IgD-negative memory B cell (primary cell): Measurements from ENCODE around the gene PRPF4. TPM values are rescaled to one million over a fixed set of nuclear protein-coding genes. Genes with fewer than 3 reads are reported as not detected.
"Not testable (repeated sequence)": the region's sequence is repeated elsewhere in the genome, so short reads cannot be mapped to it uniquely, and the experiment has no call there.

Source experiments
- H3K27ac Mint-ChIP-seq, 3 donors: one replicate each; pipeline ENCODE4 v1.8.0; 2020 to 2022; ENCODE audit warnings: mild to moderate bottlenecking in 3 of 3, mixed read lengths in 3 of 3, moderate library complexity in 1 of 3
- H3K27me3 Mint-ChIP-seq: one replicate; pipeline ENCODE4 v1.8.0; 2021; ENCODE audit warnings: mixed read lengths
- H3K36me3 Mint-ChIP-seq: one replicate; pipeline ENCODE4 v1.8.0; 2020; ENCODE audit warnings: mild to moderate bottlenecking, mixed read lengths
- H3K4me1 Mint-ChIP-seq, 3 donors: one replicate each; pipeline ENCODE4 v1.8.0; 2020 to 2022; ENCODE audit warnings: mixed read lengths in 3 of 3, mild to moderate bottlenecking in 1 of 3
- H3K4me3 Mint-ChIP-seq, 4 donors: one replicate each; pipeline ENCODE4 v1.8.0; 2020 to 2022; ENCODE audit warnings: mild to moderate bottlenecking in 4 of 4, mixed read lengths in 4 of 4, moderate library complexity in 3 of 4
- H3K9me3 Mint-ChIP-seq, 3 donors: one replicate each; pipeline ENCODE4 v1.8.0; 2020 to 2021; ENCODE audit warnings: mixed read lengths in 3 of 3, mild to moderate bottlenecking in 1 of 3
- polyA plus RNA-seq: library from polyadenylated mRNA; unstranded; fragments of 300-500 nt; fragmentation: Illumina TruSeq; gene quantifications from one replicate; pipeline ENCODE4 v1.2.3, GENCODE V29; 2021

Gene PRPF4
- 23.4 TPM for polyA plus RNA-seq

- no peak within 1 kb of the TSS for H3K27ac Mint-ChIP-seq
- no peaks in the 10 kb centered on the region for H3K36me3 Mint-ChIP-seq
- no peaks in the 10 kb centered on the region for H3K9me3 Mint-ChIP-seq
- no peaks in the 10 kb centered on the region for H3K27me3 Mint-ChIP-seq
- H3K4me1 Mint-ChIP-seq, result peaks cover 4 to 15% (median 11%) of the 10 kb centered on the region in 3 donors
- no peak within 1 kb of the TSS for H3K4me3 Mint-ChIP-seq
Measured at GRCh38 chr9:113275157-113276131, at the start of gene PRPF4, which contains the start of gene CDC26. PRPF4 (plus strand) TSS chr9:113275658; CDS start chr9:113275744, 86 bp downstream. CDC26 (minus strand) TSS chr9:113275572; CDS start chr9:113272507, 3,065 bp downstream.

DNA sequence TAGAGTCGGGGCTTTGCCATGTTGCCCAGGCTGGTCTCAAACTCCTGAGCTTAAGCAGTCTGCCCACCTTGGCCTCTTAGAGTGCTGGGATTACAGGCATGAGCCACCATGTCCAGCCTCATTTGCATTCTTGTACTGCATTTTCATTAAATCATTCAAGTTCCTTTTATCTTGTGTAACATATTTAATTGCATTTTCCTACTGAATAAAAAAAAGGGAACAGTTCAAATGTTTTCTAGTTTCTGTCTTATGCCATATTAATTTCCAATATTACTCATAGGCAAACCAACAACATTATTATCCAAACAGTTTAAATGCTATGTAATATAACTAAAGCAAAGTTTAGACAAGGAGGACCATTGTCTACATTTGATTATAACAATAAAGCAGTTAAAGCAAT, 48.0 kb upstream of the PRPF4 start:
- no peak overlapping the region for H3K4me3 Mint-ChIP-seq
- no peak overlapping the region for H3K27ac Mint-ChIP-seq
- peaks cover 2% of the 10 kb centered on the region for H3K36me3 Mint-ChIP-seq
- H3K9me3 Mint-ChIP-seq, result no peaks in the 10 kb centered on the region
- H3K27me3 Mint-ChIP-seq, result no peaks in the 10 kb centered on the region
- H3K4me1 Mint-ChIP-seq, result peaks cover 4 to 7% (median 5%) of the 10 kb centered on the region in 3 donors

GRCh38 chr9:113228130-113228665, 47.3 kb upstream of the PRPF4 start:
- peak overlapping the region in 1 of 3 donors; percentile 39 for H3K27ac Mint-ChIP-seq
- H3K9me3 Mint-ChIP-seq, result no peaks in the 10 kb centered on the region
- no peak overlapping the region for H3K4me3 Mint-ChIP-seq
- H3K27me3 Mint-ChIP-seq, result no peaks in the 10 kb centered on the region
- peaks cover 2% of the 10 kb centered on the region for H3K36me3 Mint-ChIP-seq
- peaks cover 9 to 11% (median 9%) of the 10 kb centered on the region in 3 donors for H3K4me1 Mint-ChIP-seq

GRCh38 chr9:113231701-113232100, 43.8 kb upstream of the PRPF4 start:
- H3K27ac Mint-ChIP-seq, result no peak overlapping the region
- peaks cover 15 to 24% (median 23%) of the 10 kb centered on the region in 3 donors for H3K4me1 Mint-ChIP-seq
- peaks cover 2% of the 10 kb centered on the region for H3K36me3 Mint-ChIP-seq
- H3K9me3 Mint-ChIP-seq, result no peaks in the 10 kb centered on the region
- no peaks in the 10 kb centered on the region for H3K27me3 Mint-ChIP-seq
- no peak overlapping the region for H3K4me3 Mint-ChIP-seq

GRCh38 chr9:113235701-113236255, 39.7 kb upstream of the PRPF4 start:
- peaks cover 15 to 24% (median 21%) of the 10 kb centered on the region in 3 donors for H3K4me1 Mint-ChIP-seq
- not testable (repeated sequence) for H3K4me3 Mint-ChIP-seq, H3K27me3 Mint-ChIP-seq, H3K36me3 Mint-ChIP-seq, H3K9me3 Mint-ChIP-seq, H3K27ac Mint-ChIP-seq

DNA sequence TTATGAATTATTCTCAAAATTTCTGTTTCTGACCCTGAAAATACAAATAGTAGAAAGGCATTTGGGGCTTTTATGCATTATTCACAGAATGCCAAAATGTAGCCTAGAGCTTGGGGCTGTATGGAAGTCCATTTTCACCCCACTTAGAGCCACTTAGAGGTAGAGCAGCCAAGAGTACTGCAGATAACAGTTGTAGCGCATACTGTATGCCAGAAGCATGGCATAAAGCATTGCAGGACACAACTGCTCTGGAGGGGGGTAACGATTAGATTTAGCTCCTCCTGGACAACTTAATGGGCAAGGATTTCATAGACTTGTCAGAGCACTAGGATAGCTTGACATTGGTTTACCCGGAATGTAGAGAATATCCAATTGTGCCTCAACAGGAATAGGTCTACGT, 38.4 kb upstream of the PRPF4 start:
- Mint-ChIP-seq H3K27me3 (peaks cover 1% of the 10 kb centered on the region), H3K9me3 (no peaks in the 10 kb centered on the region), H3K27ac (no peak overlapping the region), H3K4me3 (no peak overlapping the region), H3K4me1 (peaks cover 15 to 23% (median 23%) of the 10 kb centered on the region in 3 donors), H3K36me3 (peaks cover 2% of the 10 kb centered on the region)

DNA sequence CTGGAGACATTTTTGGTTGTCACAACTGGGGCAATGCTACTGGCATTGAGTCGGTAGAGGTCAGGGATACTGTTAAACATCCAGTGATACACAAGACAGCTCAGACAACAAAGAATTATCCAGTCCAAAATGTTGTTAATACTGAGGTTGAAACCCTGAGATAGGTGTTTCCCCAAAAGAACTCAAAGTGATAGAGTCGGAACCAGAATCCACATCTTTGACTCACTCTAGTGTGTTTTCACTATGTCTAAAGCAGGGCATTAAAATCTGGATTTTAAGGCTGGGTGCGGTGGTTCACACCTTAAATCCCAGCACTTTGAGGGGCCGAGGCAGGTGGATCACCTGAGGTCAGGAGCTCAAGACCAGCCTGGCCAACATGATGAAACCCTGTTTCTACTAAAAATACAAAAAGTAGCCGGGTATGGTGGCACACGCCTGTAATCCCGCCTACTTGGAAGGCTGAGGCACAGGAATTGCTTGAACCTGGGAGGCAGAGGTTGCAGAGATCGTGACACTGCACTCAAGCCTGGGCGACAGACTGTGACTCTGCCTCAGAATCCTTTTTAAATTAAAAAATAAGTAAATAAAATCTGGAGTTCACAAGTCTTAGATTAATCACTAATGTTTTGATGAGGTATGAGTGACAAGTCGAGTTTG, 37.1 kb upstream of the PRPF4 start:
- peaks cover 10 to 14% (median 13%) of the 10 kb centered on the region in 3 donors for H3K4me1 Mint-ChIP-seq
- H3K4me3 Mint-ChIP-seq, result no peak overlapping the region
- no peak overlapping the region for H3K27ac Mint-ChIP-seq
- peaks cover 1% of the 10 kb centered on the region for H3K27me3 Mint-ChIP-seq
- H3K36me3 Mint-ChIP-seq, result peaks cover 2% of the 10 kb centered on the region
- no peaks in the 10 kb centered on the region for H3K9me3 Mint-ChIP-seq

DNA sequence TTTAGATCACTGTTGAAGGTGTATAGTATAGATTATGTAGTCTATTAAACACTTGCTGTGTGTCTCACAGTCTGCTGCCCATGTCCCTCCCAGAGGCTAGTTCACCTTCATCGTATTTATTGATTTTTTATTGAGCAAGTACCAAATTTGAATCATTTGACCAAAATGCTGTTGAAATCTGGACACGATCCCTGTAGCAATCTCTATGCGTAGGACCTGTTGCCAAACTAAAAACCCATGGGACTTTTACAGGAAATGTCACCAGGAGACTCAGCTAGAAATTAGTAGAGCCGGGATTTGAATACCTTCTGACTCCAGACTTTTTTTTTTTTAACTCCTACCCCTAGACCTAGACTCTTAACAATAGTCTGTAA, 36.6 kb upstream of the PRPF4 start:
- Mint-ChIP-seq H3K4me1 (peaks cover 7 to 11% (median 9%) of the 10 kb centered on the region in 3 donors), H3K27ac (no peak overlapping the region), H3K4me3 (no peak overlapping the region), H3K9me3 (no peaks in the 10 kb centered on the region), H3K27me3 (peaks cover 1% of the 10 kb centered on the region), H3K36me3 (peaks cover 2% of the 10 kb centered on the region)

GRCh38 chr9:113241161-113241560, 34.3 kb upstream of the PRPF4 start:
- no peak overlapping the region for H3K4me3 Mint-ChIP-seq
- peaks cover 1% of the 10 kb centered on the region for H3K27me3 Mint-ChIP-seq
- peaks cover 0 to 2% (median 2%) of the 10 kb centered on the region in 3 donors for H3K4me1 Mint-ChIP-seq
- no peak overlapping the region for H3K27ac Mint-ChIP-seq
- no peaks in the 10 kb centered on the region for H3K9me3 Mint-ChIP-seq
- peaks cover 3% of the 10 kb centered on the region for H3K36me3 Mint-ChIP-seq

- H3K27me3 Mint-ChIP-seq, result peaks cover 1% of the 10 kb centered on the region
- no peaks in the 10 kb centered on the region for H3K9me3 Mint-ChIP-seq
- H3K36me3 Mint-ChIP-seq, result peaks cover 3% of the 10 kb centered on the region
- no peak overlapping the region for H3K4me3 Mint-ChIP-seq
- peaks cover 0 to 7% (median 6%) of the 10 kb centered on the region in 3 donors for H3K4me1 Mint-ChIP-seq
- no peak overlapping the region for H3K27ac Mint-ChIP-seq
Measured at GRCh38 chr9:113244556-113244955, 30.9 kb upstream of the PRPF4 start.

DNA sequence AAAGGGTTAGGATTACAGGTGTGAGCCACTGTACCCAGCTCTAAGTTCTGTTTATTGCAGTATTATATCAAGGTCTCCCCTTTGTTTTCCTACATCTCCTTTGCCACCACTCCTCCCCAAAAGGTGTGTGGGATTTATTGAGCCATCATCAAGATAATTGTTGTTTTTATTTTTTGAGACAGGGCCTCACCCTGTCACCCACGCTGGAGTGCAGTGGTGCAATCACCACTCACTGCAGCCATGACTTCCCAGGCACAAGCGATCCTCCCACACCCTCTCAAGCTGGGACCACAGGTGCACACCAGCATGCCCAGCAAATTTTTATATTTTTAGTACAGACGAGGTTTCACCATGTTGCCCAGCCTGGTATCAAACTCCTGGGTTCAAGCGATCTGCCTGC, 29.6 kb upstream of the PRPF4 start:
- Mint-ChIP-seq H3K27ac (no peak overlapping the region), H3K27me3 (no peaks in the 10 kb centered on the region), H3K4me3 (no peak overlapping the region), H3K4me1 (peaks cover 0 to 7% (median 6%) of the 10 kb centered on the region in 3 donors), H3K36me3 (peaks cover 3% of the 10 kb centered on the region), H3K9me3 (no peaks in the 10 kb centered on the region)

GRCh38 chr9:113246928-113247327, 28.5 kb upstream of the PRPF4 start:
- H3K4me1 Mint-ChIP-seq, result peaks cover 0 to 7% (median 4%) of the 10 kb centered on the region in 3 donors

GRCh38 chr9:113247640-113248039, 27.8 kb upstream of the PRPF4 start:
- Mint-ChIP-seq H3K4me1 (peaks cover 0 to 6% (median 4%) of the 10 kb centered on the region in 3 donors), H3K36me3 (peaks cover 3% of the 10 kb centered on the region), H3K4me3 (no peak overlapping the region), H3K9me3 (no peaks in the 10 kb centered on the region), H3K27me3 (no peaks in the 10 kb centered on the region), H3K27ac (no peak overlapping the region)

More at GRCh38 chr9:113246928-113247327, 28.5 kb upstream of the PRPF4 start:
- no peaks in the 10 kb centered on the region for H3K9me3 Mint-ChIP-seq
- no peak overlapping the region for H3K27ac Mint-ChIP-seq
- H3K4me3 Mint-ChIP-seq, result no peak overlapping the region
- no peaks in the 10 kb centered on the region for H3K27me3 Mint-ChIP-seq
- H3K36me3 Mint-ChIP-seq, result peaks cover 3% of the 10 kb centered on the region

- not testable (repeated sequence) for H3K27ac Mint-ChIP-seq, H3K9me3 Mint-ChIP-seq, H3K4me1 Mint-ChIP-seq, H3K4me3 Mint-ChIP-seq, H3K27me3 Mint-ChIP-seq, H3K36me3 Mint-ChIP-seq
Measured at GRCh38 chr9:113249661-113250060, 25.8 kb upstream of the PRPF4 start.

DNA sequence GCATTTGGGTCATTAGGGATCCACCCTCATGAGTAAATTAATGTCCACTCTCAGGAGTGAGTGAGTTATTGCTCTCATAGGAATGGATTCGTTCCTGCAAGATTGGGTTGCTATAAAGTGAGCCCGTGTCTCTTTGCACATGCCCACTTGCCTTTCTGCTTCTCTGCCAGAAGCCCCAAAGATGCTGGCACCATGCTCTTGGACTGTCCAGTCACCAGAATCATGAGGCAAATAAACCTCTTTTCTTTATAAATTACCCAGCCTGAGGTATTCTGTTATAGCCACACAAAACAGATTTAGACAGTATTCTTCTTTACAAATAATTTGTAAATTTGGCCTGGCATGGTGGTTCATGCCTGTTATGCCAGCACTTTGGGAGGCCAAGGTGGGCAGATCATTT, 24.7 kb upstream of the PRPF4 start:
- H3K36me3 Mint-ChIP-seq, result no peaks in the 10 kb centered on the region
- H3K27ac Mint-ChIP-seq, result no peak overlapping the region
- no peaks in the 10 kb centered on the region for H3K27me3 Mint-ChIP-seq
- peaks cover 0 to 5% (median 4%) of the 10 kb centered on the region in 3 donors for H3K4me1 Mint-ChIP-seq
- no peak overlapping the region for H3K4me3 Mint-ChIP-seq
- H3K9me3 Mint-ChIP-seq, result no peaks in the 10 kb centered on the region
